ENCODE measurements around the gene CNOT3.
"Not testable (repeated sequence)": the region's sequence is repeated elsewhere in the genome, so short reads cannot be mapped to it uniquely, and the experiment has no call there.

Gene CNOT3

DNA sequence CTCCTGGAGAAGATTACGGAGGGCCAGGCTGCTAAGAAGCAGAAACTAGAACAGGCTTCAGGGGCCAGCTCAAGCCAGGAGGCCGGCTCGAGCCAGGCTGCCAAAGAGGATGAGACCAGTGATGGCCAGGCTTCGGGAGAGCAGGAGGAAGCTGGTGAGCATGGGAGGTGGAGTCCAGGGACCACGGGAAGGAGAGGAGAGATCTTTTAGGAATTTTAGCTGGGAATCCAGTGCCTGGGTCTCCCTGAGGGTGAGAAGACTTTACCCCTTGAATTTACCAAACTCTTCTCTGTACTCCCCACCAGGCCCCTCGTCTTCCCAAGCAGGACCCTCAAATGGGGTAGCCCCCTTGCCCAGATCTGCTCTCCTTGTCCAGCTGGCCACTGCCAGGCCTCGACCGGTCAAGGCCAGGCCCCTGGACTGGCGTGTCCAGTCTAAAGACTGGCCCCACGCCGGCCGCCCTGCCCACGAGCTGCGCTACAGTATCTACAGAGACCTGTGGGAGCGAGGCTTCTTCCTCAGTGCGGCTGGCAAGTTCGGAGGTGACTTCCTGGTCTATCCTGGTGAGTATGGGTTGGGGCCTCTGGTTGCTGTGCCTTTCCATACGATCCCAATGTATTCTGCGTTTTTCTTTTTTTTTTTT, 54.4 kb downstream of the CNOT3 start:
- DNase-seq (ENCODE audit: low spot score): no peak

DNA sequence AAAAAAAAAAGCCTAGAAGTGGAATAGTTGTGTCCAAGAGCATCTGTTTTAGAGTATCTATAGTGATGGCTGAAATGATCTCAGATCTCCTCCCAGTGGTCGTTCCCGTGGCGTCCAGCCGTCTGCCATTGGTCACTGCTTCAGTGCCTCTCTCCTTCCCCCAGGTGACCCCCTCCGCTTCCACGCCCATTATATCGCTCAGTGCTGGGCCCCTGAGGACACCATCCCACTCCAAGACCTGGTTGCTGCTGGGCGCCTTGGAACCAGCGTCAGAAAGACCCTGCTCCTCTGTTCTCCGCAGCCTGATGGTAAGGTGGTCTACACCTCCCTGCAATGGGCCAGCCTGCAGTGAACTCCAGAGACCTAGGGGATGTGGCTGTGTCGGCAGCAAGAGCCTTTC, 55.4 kb downstream of the CNOT3 start:
- no peak for DNase-seq (ENCODE audit: low spot score)

DNA sequence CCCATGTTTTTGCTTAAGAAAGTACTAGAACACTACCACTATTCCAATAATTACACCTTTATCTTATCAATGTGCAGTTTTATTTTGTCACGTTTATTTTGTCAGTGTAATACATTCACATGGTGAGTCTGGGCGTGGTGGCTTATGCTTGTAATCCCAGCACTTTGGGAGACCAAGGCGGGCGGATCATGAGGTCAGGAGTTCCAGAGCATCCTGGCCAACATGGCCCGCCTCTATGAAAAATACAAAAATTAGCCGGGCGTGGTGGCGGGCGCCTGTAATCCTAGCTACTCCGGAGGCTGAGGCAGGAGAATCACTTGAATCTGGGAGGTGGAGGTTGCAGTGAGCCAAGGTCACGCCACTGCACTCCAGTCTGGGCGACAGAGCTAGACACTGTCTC, 56.9 kb downstream of the CNOT3 start:
- not testable (repeated sequence) for DNase-seq (ENCODE audit: low spot score)

DNA sequence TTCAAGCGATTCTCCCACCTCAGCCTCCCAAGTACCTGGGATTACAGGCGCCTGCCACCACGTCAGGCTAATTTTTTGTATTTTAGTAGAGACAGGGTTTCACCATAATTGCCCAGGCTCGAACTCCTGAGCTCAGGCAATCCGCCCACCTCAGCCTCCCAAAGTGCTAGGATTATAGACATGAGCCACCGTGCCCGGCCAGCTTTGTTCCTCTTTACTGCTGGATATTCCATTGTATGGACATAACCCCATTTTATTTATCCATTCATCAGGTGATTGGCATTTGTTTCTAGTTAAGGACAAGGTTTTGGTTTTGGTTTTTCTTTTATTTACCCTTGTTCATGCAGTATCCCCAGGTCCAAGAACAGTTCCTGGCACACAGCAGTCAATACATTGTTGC, 59.0 kb downstream of the CNOT3 start:
- DNase-seq (ENCODE audit: low spot score): no peak

DNA sequence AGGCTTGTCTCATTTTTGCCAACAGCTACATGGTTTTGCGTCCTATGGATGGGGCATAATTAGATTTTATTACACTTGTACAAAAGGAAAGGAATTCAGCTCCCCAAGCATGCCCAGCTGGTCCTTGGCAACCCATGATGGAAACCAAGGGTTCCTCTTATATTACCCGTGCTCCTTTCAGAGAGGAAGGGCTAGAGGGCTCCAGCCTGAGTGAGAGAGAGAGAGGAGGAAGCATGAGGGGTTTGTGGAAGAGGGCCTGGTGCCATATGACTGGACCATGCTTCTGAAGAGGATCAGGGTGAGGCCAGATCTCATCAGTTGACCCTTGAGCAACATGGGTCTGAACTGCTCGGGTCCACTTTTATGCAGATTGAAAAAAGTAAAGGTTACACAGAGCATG, 59.6 kb downstream of the CNOT3 start:
- DNase-seq (ENCODE audit: low spot score): no peak

DNA sequence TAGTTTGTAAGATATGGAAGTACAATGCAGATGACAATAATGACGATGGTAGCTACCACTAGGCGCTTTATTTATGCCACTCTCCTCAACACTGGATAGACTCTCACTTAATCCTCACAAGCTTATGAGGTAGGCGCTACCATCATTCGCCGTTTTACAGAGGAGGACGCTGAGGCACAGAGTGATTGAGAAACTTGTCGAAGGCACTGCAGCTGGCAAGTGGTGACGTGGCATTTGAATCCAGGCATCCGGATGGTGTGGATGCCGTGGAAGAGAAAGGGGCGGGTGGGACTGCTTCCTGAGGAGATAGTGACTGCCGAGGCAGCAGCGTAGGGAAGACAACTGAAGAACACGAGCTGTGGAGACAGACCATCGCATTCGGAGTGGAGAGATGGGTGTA, 61.8 kb downstream of the CNOT3 start:
- DNase-seq (ENCODE audit: low spot score): no peak

DNA sequence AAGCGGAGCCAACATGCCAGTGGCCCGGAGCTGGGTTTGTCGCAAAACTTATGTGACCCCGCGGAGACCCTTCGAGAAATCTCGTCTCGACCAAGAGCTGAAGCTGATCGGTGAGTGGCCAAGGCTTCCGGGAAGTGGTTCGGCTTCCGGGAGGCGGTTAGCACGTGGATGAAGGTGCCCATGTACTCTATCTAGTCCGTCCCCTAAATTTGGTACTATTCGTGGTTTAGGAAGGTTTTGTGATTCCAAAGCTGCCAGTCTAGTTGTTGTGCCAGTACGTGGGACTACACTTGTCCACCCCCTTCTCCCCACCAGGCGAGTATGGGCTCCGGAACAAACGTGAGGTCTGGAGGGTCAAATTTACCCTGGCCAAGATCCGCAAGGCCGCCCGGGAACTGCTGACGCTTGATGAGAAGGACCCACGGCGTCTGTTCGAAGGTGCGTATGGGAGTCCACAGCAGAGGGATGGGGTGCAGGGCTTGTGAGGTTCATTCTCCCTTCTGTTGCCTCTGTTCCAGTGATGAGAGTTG, 63.7 kb downstream of the CNOT3 start:
- DNase-seq (ENCODE audit: low spot score): no peak

DNA sequence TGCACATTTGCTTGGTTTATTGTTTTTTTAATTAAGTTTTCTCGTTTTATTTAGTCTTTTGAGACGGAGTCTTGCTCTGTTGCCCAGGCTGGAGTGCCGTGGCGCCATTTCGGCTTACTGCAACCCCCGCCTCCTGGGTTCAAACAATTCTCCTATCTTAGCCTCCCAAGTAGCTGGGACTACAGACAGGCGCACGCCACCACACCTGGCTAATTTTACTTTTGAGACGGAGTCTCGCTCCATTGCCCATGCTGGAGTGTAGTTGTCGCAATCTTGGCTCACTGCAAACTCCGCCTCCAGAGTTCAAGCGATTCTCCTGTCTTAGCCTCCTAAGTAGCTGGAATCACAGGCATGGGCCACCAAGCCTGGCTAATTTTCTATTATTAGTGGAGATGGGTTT, 64.4 kb downstream of the CNOT3 start:
- DNase-seq (ENCODE audit: low spot score): no peak

DNA sequence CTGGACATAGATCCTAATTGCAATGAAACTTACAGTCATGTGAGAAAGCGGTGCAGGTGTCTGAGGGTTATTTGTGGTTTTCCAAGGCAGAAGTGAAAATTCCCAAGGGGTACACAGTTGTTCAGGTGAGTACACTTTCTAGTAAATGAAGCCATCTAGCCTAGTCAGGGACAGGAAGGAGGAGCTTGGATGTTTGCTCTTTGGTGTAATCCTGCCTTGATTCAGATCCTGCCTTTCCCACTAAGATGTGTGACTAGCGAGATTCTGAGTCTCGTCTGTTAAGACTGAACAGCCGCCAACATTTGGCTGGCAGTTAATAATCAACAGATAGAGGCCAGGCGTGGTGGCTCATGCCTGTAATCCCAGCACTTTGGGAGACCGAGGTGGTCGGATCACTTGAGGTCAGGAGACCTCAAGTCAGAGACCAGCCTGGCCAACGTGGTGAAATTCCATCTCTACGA, 65.6 kb downstream of the CNOT3 start:
- no peak for DNase-seq (ENCODE audit: low spot score)

DNA sequence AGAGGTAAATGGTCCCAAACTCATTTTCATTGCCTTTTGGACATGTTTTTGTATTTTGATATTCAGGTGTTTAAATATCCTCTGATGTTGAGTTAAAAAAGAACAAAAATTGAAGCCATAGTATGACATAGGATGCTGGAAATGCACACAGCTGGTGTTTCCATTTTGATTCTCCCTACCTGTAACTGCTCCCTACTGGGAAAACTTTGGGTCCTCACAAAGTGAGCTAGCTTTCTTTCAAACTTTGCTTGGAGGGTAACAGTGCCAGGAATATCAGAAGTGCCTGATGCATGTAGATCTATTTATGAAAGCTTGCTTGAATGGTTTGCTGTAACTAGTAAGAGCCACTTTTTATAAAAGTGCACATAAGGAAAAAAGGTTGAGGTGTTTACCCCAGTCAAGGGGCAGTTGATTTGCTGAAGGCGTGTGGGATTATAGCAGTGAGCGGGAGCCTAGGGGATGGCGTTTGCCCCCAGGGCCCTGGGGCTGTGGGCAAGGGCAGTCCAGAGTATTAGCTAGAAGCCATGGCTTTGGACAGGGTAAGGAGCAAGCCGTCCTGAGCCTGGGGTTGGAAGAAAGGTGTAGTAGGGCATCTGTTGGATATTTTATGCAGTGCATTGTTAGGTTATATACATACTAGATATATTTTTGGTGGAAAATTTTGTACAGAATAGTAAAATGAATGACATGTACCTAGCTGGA, 67.4 kb downstream of the CNOT3 start:
- no peak for DNase-seq (ENCODE audit: low spot score)

Data from HuH-7 (cell line).